HG03460 (cell line): ENCODE data around the gene SEMA6D.

Source experiments
- ATAC-seq: cut with Tn5 transposase; IDR thresholded peaks from one replicate; pipeline ENCODE4 v1.9.1; 2021; ENCODE audit not compliant: unreplicated experiment

Gene SEMA6D

GRCh38 chr15:47717036-47717612, at the start of gene SEMA6D:
SEMA6D (plus strand) TSS chr15:47717505; CDS start chr15:47759799, 42,294 bp downstream.
- no peak for ATAC-seq

GRCh38 chr15:47669221-47669620, 48.1 kb upstream of the SEMA6D start:
- ATAC-seq = no peak

GRCh38 chr15:47670365-47670764, 46.9 kb upstream of the SEMA6D start:
- no peak for ATAC-seq

GRCh38 chr15:47673232-47673761, 44.0 kb upstream of the SEMA6D start:
- no peak for ATAC-seq

GRCh38 chr15:47674586-47675232, 42.6 kb upstream of the SEMA6D start:
- ATAC-seq = no peak

GRCh38 chr15:47675735-47676134, 41.6 kb upstream of the SEMA6D start:
- no peak for ATAC-seq

- ATAC-seq = no peak
Measured at GRCh38 chr15:47678040-47678439, 39.3 kb upstream of the SEMA6D start.

GRCh38 chr15:47682661-47683060, 34.6 kb upstream of the SEMA6D start:
- ATAC-seq = no peak

- no peak for ATAC-seq
Measured at GRCh38 chr15:47685141-47685870, 32.0 kb upstream of the SEMA6D start.

- ATAC-seq = no peak
Measured at GRCh38 chr15:47688573-47689086, 28.7 kb upstream of the SEMA6D start.

- ATAC-seq = no peak
Measured at GRCh38 chr15:47689660-47690059, 27.6 kb upstream of the SEMA6D start.

- no peak for ATAC-seq
Measured at GRCh38 chr15:47691882-47692281, 25.4 kb upstream of the SEMA6D start.

- ATAC-seq = no peak
Measured at GRCh38 chr15:47696351-47696750, 21.0 kb upstream of the SEMA6D start.

GRCh38 chr15:47705281-47705997, 11.9 kb upstream of the SEMA6D start:
- no peak for ATAC-seq

GRCh38 chr15:47707391-47707790, 9.9 kb upstream of the SEMA6D start:
- no peak for ATAC-seq

- no peak for ATAC-seq
Measured at GRCh38 chr15:47708161-47708980, 8.9 kb upstream of the SEMA6D start.

GRCh38 chr15:47711655-47712054, 5.7 kb upstream of the SEMA6D start:
- no peak for ATAC-seq

GRCh38 chr15:47715402-47715801, 1.9 kb upstream of the SEMA6D start:
- no peak for ATAC-seq

- no peak for ATAC-seq
Measured at GRCh38 chr15:47715856-47716445, 1.4 kb upstream of the SEMA6D start.

- ATAC-seq = no peak
Measured at GRCh38 chr15:47716516-47716915, 789 bp upstream of the SEMA6D start.
